Tibial nerve (tissue), 3 donors: ENCODE measurements around the gene TMEM9.

Experiments
- POLR2A ChIP-seq, 2 donors: fragments of 450-650 bp; IDR thresholded peaks; one replicate each; pipeline ENCODE4 v1.6.1; 2017; ENCODE audit warnings: antibody characterized with exemption in 2 of 2, mild to moderate bottlenecking in 2 of 2, moderate library complexity in 2 of 2
- TF ChIP-seq, protein P1 (sequence below), 5 experiments: fragments of 200-600 bp in 3 of 5; fragments of 450-650 bp in 2 of 5; sonication (generic) in 3 of 5; IDR thresholded peaks; one replicate each; pipeline ENCODE4 v1.5.1; 2016 to 2019; ENCODE audit warnings: antibody characterized with exemption in 5 of 5, mild to moderate bottlenecking in 3 of 5, moderate library complexity in 2 of 5

DNA sequence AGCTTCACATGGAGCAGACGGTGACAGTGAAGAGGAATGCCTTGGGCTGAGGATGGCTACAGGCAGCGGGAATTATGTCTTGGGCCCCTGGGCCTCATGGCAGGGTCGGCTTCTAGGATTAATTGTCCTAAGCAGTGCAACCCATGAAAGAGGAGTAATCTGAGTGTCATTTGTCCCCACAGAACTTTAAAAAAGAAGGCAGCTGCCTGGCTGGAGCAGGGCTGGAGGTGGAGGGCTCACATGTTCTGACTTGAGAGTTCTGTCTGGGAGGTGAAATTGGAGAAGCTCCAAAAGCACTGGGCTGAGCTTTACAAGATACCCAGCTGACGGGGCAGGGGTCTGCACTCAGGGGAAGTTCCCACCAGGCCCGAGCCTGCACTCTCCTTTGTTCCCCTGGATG, 64.7 kb downstream of the TMEM9 start:
- TF ChIP-seq, protein P1, sequence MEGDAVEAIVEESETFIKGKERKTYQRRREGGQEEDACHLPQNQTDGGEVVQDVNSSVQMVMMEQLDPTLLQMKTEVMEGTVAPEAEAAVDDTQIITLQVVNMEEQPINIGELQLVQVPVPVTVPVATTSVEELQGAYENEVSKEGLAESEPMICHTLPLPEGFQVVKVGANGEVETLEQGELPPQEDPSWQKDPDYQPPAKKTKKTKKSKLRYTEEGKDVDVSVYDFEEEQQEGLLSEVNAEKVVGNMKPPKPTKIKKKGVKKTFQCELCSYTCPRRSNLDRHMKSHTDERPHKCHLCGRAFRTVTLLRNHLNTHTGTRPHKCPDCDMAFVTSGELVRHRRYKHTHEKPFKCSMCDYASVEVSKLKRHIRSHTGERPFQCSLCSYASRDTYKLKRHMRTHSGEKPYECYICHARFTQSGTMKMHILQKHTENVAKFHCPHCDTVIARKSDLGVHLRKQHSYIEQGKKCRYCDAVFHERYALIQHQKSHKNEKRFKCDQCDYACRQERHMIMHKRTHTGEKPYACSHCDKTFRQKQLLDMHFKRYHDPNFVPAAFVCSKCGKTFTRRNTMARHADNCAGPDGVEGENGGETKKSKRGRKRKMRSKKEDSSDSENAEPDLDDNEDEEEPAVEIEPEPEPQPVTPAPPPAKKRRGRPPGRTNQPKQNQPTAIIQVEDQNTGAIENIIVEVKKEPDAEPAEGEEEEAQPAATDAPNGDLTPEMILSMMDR (IDR thresholded peaks at IDR 0.05) = no peak
- no peak for TF ChIP-seq POLR2A (IDR thresholded peaks at IDR 0.05)
